ENCODE results near the gene AGBL1.
A peak's percentile ranks its signal among the peaks of the same experiment; 100 is the strongest.

The AGBL1 gene

DNA sequence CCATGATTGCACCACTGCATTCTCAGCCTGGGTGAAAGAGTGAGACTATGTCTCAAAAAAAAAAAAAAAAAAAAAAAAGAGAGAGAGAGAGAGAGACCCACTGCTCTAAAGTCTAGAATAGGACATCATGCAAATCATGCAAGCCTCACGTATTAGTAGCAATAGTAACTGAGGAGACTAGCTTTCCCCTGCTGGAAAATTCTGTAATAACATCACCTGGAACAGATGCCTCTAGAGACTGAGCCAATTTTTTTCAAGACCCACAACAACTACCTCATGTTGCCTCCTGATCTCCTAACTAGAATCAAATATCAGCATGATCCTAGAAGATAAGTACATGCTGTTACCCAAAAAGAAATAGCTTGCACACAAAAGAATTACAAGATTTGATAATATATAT, 461.9 kb downstream of the AGBL1 start:
- DNase-seq, result no peak

- DNase-seq, result no peak
Observed at GRCh38 chr15:86550075-86550474, 470.4 kb downstream of the AGBL1 start.

DNA sequence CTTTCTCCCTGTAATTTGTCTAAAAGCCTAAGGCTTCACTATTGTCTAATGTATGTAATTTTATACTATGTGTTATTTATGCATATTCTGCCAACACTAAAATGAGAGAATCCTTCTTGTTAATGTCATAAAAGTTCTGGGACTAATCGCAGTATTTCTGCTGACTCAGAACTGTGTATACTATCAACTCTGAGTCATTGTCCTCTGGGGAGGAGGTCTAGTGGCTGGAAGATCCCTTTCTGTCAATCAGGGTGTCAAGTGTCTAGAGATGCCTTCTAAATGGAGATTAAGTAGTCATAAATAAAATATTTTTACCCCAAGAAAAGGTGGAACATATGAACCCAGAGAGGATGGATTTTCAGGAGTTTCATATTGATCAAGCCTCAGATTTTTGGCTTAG, 473.4 kb downstream of the AGBL1 start:
- DNase-seq, result no peak

- no peak for DNase-seq
Observed at GRCh38 chr15:86555098-86555497, 475.4 kb downstream of the AGBL1 start.

GRCh38 chr15:86555939-86556338, 476.3 kb downstream of the AGBL1 start:
- peak; percentile 19 for DNase-seq

DNA sequence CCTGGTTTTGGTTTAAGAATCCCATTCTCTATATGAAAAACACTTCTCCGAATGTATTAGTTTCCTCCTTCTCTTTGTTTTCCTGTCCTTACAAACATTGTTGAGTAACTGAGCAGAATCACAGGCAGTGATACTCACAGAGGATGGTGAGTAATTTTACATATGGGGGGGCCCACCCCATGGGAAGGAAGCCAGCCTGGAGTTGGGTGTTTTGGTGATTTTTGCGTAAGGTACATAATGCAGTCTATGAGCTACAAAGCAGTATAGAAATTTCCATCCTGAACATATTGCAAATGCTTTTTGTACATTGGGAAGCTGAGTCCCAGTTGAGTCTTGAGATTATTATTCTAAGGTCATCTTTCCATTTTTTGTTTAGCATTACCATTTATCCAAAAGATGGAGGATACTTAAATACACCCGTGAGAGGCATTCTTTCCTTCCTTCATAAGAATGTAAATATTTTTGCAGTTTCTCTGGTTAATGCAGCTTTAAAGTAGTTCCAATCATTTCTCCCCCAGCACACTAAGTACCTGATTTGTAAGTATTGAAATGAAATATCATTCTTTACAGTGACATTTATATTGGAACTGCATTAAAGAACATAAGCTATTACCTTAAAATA, 476.8 kb downstream of the AGBL1 start:
- no peak for DNase-seq

- no peak for DNase-seq
Observed at GRCh38 chr15:86557018-86557550, 477.4 kb downstream of the AGBL1 start.

GRCh38 chr15:86558252-86558651, 478.6 kb downstream of the AGBL1 start:
- DNase-seq, result no peak

DNA sequence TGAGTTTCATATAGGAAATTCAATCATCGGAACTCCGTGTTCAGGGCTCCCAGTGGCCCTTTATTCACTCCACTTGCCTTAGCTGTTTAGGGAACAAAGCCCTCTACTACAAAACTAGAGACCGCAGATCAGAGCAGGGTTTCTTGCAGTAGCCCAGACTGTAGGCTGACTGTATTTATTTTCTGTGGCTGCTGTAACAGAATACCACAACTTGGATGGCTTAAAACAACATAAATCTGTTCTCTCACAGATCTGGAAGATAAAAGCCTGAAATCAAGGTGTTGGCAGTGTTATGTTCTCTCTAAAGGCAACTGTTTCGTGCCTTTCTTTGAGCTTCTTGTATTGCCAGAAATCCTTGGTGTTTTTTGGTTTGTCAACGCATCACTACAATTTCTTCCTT, 479.0 kb downstream of the AGBL1 start:
- DNase-seq, result no peak

GRCh38 chr15:86568378-86568777, 488.7 kb downstream of the AGBL1 start:
- no peak for DNase-seq

DNA sequence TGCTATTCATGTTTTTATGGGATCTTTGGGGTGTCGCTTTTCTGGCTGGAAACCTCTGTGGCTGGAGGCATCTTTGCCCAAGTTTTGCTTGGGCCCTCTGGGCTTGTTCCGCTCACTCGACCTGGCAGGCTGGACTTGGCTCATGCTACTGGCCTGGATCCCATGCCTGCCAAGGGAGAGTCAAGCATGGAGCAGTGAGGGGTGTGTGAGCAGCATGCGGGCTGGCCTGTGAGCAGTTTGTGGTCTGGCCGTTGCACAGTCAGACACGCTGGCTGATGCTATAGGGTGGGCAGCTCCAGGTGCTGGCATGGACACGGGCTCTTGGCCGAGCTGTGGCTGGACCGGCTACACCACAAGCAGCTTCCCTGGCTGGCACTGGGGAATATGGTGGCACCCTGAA, 491.1 kb downstream of the AGBL1 start:
- no peak for DNase-seq

DNA sequence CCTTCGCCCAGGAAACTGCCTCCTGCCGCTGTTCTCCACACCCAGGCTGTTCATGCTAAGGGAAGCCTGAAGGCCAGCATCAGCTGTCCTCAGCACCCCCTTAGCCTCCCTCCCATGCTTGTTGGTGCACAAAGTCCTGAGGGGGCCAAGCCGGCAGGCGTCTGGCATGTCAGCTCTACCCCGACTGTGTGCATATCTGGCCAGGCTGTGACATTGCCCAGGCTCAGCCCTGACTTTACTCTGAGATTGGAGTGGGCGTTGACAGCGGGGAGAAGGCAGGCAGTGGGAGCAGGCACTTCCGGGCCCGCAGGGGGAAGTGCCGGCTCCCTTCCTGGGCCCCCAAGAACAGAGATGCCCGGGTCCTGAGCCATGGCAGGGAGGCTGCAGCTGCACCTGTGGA, 492.2 kb downstream of the AGBL1 start:
- DNase-seq, result no peak

GRCh38 chr15:86572368-86572841, 492.7 kb downstream of the AGBL1 start:
- DNase-seq, result no peak

DNA sequence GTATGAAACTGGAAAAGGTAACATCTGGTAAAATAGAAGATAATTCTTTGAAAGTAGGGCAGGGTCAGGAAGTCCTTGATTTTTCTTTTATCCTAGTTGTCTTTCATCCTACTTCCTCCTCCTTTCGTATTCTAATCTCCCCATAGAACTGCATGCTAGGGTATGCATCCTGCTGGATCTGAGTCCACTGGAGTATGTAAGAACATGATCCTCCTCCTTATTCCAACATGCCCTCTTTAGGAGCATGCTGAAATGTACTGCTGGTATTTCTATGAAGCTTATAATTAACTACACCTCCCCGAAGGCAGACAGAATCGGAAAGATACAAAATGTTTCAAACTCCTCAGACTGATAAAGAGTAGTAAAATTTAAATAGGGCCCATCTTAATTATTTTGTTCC, 493.8 kb downstream of the AGBL1 start:
- DNase-seq, result no peak

GRCh38 chr15:86588413-86588812, 508.7 kb downstream of the AGBL1 start:
- DNase-seq, result no peak

DNA sequence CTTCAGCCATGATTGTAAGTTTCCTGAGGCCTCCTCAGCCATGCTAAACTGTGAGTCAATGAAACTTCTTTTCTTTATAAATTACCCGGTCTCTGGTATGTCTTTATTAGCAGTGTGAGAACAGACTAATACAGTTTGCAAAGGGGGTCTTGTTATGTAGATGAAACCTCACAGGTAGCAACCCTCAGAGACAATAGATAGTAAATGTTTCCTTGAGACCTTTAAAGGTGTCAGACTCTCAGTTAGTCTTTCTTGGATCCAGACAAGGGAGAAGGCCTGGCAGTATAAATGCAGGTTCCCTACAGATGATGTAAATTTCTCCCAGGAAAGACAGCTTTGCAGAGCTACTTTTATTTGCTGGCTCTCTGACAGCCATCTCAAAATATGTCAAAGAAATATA, 510.8 kb downstream of the AGBL1 start:
- no peak for DNase-seq

DNA sequence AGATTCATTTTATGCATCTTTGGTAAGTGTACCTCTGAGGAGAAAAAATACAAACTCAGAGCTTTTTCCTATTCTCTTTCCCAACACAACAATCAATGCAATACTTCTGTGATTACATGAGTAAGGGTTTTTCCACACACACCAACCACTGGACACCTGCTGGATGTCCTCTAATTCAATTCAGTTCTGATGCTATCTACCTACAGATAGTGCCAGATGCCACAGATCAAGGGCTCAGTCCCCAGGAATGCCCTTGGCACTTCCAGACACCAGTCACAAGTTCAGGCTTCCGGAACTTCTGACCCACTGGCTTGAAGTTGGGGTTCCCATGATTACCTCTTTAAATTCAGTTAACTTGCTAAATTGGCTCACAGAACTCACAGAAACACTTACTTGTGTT, 511.5 kb downstream of the AGBL1 start:
- no peak for DNase-seq

- no peak for DNase-seq
Observed at GRCh38 chr15:86591994-86592735, 512.5 kb downstream of the AGBL1 start.

- DNase-seq, result no peak
Observed at GRCh38 chr15:86595741-86596140, 516.1 kb downstream of the AGBL1 start.

DNA sequence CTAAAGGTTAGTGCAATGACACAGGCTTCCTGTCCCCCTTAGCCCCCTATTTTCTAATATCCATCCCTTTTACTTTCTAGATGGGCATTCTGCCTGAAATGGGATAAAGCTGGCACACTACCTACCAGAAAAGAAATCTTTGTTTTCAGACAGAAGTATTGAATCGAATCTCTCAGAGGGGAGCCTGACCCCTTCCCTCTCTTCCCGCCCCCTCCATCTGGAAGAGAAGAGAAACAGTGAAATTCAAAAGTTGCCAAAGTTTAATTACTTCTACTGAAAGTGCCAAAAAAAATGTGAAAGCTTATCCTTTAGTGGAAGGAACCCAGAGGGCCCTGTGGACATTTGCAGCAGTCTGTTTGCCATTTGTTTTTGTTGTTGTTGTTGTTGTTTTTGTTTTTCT, 523.8 kb downstream of the AGBL1 start:
- no peak for DNase-seq

DNA sequence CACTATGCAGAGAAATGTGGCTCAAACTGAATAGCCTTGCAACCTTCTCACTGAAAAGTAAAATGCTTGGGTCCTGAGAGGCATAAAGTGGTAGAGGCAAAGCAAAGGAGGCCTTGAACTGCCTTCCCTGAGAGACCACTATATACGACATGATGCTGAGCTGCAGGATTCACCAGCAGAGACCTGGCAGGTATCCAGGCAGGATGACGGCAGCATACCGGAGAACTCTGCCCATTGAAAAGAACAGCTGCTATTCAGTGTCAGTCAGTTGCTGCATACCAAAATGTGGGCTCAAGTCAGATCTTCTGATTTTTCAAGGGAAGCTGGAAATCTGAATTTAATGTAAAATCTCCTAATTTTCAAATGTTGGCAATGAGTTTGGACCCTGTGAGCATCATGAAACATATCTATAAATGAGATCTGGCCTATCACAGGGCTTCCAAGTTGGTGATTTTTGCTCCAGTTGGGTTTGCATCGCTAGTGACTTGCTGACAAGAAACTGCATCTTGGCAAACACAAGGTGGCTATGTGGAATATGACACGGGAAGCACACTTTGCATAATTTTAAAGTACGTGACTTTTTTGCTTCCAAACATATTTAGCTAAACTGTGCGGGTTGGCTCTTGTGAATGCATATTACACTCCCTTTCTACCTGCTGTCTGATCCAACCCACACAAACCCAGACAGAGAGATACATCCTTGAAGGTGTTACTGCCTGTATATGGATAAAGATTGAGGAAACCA, 529.0 kb downstream of the AGBL1 start:
- no peak for DNase-seq

DNA sequence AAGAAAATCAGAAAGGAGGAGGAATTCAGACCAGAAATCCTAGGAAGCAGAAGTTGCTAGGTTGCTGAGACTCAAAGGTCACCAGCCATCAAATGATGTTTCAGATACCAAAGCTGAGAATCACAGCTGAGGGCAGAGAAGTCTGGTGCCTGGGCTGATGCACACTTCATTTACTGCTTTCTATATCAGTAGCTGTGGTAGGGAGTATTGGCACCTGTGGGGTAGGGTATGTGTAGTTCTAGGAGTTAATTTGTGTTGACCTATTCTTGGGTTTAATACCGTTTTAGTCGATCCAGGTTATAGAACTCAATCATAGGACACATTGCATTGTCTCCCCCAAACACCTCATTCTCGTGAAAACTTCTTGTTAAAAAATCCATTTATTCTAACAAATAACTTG, 529.6 kb downstream of the AGBL1 start:
- no peak for DNase-seq

GRCh38 chr15:86610038-86610437, 530.4 kb downstream of the AGBL1 start:
- no peak for DNase-seq

All from NCI-H187 treated with DMSO at 0.1 percent for 48 hours (cell line).